Esophagus mucosa (tissue), 1 donor: ENCODE results near the gene TSPAN15. TPM values are rescaled to one million over a fixed set of nuclear protein-coding genes. Genes with fewer than 3 reads are reported as not detected.
"Not testable (repeated sequence)": the region's sequence is repeated elsewhere in the genome, so short reads cannot be mapped to it uniquely, and the experiment has no call there.

Experiments used
- ATAC-seq: fragments of 200-7000 bp; cut with Tn5 transposase; one replicate; pipeline ENCODE4 v1.9.1; 2020
- total RNA-seq: library from RNA; stranded (reverse); gene quantifications from one replicate; pipeline ENCODE4 v1.2.4, GENCODE V29; 2023
- donor health status: DM: yes; HTN: yes; CAD: no.

TSPAN15 gene
- total RNA-seq, 1 donor from 2014 or later: 3.4 TPM

DNA sequence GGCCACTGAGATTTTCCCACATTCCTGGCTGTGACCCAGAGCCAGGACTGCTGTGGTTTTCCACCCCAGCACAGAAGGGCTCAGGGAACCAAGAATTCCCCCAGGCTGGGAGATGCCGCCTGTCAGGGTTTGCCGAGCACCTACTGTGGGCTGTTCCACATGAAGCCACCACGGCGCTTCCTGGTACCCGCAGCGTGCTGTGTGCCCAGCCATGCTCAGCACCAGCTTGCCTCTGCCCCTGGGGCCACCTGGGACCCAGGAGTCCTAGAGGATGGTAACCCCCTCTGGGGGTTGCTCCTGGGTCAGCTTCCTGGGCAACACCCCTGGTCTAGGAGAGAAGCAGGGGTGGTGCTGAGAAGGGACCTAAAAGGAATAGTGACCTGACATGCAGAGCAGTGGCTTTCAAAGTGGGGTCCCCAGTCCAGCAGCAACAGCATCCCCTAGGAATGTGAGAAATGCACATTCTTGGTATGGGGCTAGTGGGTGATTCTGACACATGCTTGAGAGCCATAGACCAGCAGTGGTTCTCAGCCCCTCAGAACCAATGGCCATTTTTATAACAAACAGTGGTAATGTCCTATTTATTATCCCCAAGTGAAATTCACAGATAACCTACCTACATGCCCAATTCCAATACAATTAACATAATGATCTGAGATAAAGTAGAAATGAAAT, 53.4 kb downstream of the TSPAN15 start:
- ATAC-seq: no peak

GRCh38 chr10:69505636-69506318, 54.5 kb downstream of the TSPAN15 start:
- no peak for ATAC-seq

DNA sequence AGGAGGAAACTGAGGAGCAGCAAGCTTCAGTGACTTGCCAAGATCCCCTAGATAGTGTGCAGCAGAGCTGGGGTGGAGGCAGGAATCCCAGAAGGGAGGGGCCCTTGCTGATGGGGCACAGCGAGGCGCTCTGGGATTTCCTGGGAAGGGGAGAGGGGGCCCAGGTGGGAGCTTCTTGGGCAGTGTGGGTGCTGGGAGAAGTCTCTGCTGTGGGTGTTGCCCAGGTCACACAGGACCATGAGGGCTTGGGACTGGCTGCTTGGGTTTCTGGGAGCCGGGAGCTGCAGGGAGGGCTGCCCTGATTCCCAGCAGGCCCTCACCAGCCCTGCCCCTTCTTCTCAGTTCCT, 55.2 kb downstream of the TSPAN15 start:
- no peak for ATAC-seq

GRCh38 chr10:69506834-69507713, 55.8 kb downstream of the TSPAN15 start:
- peak; percentile 40 for ATAC-seq

DNA sequence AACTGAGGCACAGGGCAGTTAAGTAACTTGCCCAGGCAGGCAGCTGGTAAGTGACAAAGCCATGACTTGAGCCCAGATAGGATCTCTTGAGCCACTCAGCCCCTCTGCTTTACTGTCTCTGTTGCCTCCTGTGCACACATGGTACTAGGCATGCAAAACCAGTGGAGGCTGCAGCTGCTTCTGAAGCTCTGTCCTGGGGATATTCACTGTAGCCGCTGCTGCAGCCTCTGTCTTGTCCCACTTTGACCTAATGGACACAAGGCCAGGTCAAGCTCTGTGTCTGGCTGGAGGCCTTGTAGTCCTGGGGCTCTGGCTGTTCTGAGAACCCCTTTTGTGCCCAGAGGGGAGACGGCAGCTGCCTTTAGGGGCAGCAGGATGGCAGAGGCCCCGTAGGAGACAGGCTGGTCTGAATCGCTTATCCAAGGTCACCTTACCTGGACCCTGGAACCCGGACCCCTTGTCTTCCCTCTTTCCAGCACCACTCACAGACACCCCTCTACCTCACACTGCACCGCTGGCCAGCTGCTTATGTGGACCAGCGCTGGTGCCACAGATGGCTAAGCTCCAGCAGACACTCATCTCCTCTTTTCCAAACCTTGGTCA, 57.6 kb downstream of the TSPAN15 start:
- no peak for ATAC-seq

- no peak for ATAC-seq
Measured at GRCh38 chr10:69512901-69513300, 61.6 kb downstream of the TSPAN15 start.

GRCh38 chr10:69513617-69514016, 62.4 kb downstream of the TSPAN15 start:
- no peak for ATAC-seq

- ATAC-seq: peak; percentile 92
Measured at GRCh38 chr10:69515699-69516259, 64.5 kb downstream of the TSPAN15 start.

- ATAC-seq: peak; percentile 64
Measured at GRCh38 chr10:69516316-69516715, 65.1 kb downstream of the TSPAN15 start.

- ATAC-seq: peak; percentile 16
Measured at GRCh38 chr10:69516796-69517195, 65.5 kb downstream of the TSPAN15 start.

DNA sequence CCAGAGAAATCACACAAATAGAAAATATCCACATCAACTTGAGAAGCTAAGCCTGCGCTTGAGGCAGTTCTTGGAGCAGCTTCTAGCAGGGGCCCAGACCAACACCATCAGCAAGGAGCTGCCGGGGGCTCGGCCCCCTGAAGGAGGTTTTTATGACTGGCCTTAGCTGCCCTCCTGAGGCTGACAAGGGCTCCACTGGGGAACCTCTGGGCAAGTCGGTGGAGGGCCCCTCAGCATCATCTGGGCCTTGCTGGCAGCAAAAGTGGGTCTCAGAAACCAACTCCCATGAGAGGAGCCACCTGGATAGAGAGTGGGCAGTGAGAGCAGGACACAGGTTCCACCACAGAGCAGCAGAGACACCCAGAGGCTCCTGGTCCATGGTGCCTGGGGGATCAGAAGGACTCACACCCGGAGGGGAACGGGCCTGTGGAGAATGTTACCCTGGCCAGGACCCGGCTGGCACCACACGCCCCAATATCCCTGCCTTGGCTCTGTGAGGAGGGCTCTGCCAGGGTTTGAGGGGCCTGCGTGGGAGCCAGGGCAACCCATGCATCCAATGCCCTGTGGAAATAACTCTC, 66.1 kb downstream of the TSPAN15 start:
- no peak for ATAC-seq

DNA sequence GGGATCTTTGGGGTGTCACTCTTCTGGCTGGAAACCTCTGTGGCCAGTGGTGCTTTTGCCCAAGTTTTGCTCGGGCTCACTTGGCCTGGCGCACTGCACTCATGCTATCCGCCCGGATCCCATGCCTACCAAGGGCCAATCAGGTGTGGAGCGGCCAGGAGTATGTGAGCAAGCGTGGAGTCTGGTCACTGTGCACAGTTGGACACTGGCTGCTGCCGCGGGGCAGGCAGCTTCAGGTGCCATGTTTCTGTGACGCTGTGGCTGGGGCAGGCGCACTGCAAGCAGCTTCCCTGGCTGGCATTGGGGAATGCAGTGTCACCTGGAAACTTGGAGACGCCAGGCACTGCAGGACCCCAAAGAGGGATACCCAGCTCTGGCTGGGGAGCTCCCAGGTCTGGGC, 76.7 kb downstream of the TSPAN15 start:
- ATAC-seq: no peak

DNA sequence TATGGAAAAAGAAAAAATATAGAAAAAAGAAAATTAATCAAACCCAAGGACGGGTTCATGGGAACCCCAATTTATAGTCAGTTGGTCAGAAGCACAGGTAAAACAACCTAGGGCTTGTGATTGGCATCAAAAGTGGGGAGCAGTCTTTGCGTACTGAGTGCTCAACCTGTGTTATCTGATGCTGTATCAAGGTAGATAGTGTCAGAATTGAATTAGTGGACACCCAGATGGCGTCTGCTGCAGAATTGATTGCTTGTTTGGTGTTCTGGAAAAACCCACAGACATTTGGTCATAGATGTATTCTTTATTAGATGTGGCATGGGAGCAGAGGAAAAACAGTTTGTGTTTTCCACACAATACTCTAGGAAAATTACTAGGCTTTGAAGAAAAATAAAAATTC, 82.4 kb downstream of the TSPAN15 start:
- ATAC-seq: no peak

GRCh38 chr10:69536521-69536920, 85.3 kb downstream of the TSPAN15 start:
- ATAC-seq: not testable (repeated sequence)

GRCh38 chr10:69537449-69537848, 86.2 kb downstream of the TSPAN15 start:
- ATAC-seq: no peak

DNA sequence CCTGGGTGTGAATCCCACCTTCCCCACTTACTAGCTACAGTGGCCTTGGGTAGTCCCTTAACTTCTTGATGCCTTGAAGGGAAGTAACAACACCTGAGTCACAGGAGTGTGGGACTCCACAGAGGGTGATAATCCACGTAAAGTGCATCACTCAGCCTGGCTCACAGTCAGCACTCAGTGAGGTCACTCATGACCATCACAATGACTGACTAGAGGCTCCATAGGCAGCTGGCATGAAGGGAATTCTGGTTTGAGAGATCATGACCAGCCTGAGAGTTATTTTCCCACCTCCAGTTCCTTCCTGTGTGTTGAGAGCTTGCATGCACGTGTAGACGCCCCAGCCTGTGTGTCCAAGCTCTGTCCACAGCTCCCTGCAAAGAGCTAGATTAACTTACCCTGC, 87.2 kb downstream of the TSPAN15 start:
- ATAC-seq: no peak

DNA sequence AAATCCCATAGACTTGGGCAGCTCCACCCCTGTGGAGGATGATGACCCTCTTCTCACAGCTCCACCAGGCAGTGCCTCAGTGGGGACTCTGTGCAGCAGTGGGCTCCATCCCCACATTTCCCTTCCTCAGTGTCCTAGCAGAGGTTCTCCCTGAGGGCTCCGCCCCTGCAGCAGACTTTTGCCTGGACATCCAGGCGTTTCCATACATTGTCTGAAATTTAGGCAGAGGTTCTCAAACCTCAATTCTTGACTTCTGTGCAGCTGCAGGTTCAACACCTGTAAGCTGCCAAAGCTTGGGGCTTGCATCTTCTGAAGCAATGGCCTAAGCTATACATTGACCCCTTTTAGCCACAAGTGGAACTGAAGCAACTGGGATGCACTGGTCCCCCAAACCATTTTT, 90.2 kb downstream of the TSPAN15 start:
- ATAC-seq: no peak

DNA sequence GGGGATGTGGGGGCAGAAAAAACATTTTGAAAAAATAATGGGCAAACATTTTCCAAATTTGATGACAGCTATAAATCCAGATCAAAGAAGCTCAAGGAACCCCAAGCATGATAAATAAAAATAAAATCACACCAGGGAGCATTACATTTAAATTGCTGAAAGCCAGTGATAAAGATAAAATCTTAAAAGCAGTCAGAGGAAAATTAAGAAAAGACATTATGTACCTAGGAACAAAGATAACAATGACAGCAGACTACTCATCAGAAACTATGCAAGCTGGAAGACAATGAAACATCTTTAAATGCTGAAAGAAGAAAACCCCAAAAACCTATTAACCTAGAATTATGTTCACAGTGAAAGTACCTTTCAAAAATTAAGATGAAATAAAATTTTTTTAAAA, 98.7 kb downstream of the TSPAN15 start:
- no peak for ATAC-seq

DNA sequence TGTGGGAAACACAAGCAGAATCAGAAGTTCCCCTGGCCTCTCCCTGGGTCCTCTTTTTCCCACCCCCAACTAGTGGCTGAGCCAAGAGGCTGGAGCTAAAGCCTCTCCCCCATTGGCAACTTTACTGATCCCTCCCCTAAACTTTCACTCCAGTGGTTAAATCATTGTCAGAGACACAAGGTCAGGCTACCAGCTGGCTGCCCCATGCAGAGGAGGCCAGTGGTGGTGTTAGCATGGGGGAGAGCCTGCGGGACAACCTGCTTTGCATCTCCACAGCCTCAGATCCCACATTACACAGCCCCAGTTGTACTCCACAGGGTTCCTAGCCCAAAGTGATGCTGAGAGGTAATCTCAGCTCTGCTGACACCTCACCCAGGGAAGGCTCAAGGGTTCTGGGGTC, 101.0 kb downstream of the TSPAN15 start:
- no peak for ATAC-seq

DNA sequence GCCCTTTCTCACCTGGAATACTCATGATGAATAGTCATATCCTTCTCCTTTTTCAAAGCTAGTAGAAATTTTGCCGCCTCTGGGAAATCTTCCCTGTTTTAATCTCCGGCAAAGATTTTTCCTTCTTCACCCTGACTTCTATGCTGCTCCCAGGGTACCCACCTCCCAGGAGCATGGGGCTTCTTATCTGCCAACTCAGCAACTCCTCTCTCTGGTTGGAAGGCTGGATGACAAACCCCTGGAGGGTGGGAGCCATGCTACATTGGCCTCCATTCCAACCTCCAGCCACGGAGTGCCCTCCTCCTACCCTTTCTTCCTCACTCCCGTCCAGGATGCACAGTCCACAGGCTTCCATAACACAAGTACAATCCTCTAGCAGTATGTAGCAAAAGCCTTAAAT, 102.1 kb downstream of the TSPAN15 start:
- ATAC-seq: no peak

DNA sequence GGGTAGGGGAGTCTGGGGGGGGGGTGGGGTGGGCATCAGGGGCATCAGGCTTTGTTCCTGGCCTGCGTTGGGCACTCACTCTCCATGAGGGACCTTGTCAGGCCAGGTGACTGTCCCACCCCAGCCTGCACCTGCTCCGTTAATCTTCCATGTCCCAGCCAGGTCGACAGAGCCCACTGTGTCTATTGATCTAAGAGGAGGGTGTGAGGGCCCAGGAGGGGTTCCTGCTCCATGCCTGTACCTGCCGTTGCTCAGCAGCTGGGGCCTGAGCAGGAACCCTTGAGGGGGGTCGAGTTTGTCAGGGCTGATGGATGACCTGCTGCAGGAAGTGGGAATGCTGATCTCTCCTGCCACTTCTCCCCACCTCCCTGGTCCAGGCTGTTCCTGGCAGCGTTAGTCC, 103.3 kb downstream of the TSPAN15 start:
- ATAC-seq: no peak
